GM12878 (cell line): ENCODE measurements around the gene DPP9. TPM values are rescaled to one million over a fixed set of nuclear protein-coding genes. Genes with fewer than 3 reads are reported as not detected.

Experiments
- ASH2L ChIP-seq: fragments of 300-600, 200-600 bp; sonication (generic); IDR thresholded peaks from 2 replicates; pipeline ENCODE4 v1.6.1; 2017; ENCODE audit warnings: low read depth, mild to moderate bottlenecking, borderline replicate concordance
- BHLHE40 ChIP-seq, 2 experiments: fragments of 450-650 bp in 1 of 2; IDR thresholded peaks; 2 replicates each; pipeline ENCODE4 v1.6.1; 2011 to 2017; ENCODE audit warnings: low read depth in 2 of 2, borderline replicate concordance in 1 of 2, improper control_type of control experiment in 1 of 2, low read length in 1 of 2, mild to moderate bottlenecking in 1 of 2
- BMI1 ChIP-seq: fragments of 450-650 bp; IDR thresholded peaks from 2 replicates; pipeline ENCODE4 v1.6.1; 2016; ENCODE audit warnings: mild to moderate bottlenecking, moderate library complexity, borderline replicate concordance
- CHD2 ChIP-seq: IDR thresholded peaks from 2 replicates; pipeline ENCODE4 v1.6.1; 2011; ENCODE audit warnings: low read depth, low read length, improper control_type of control experiment, borderline replicate concordance
- GABPA ChIP-seq: IDR thresholded peaks from 2 replicates; pipeline ENCODE4 v1.6.1; 2014; ENCODE audit warnings: antibody characterized with exemption, low read depth, mild to moderate bottlenecking, inconsistent platforms
- HDAC2 ChIP-seq: fragments of 200-600 bp; sonication (generic); IDR thresholded peaks from 2 replicates; pipeline ENCODE4 v1.6.1; 2017
- NFIC ChIP-seq: IDR thresholded peaks from 2 replicates; pipeline ENCODE4 v1.6.1; 2012; ENCODE audit warnings: low read depth, mild to moderate bottlenecking, inconsistent platforms, low read length, moderate library complexity
- NFYB ChIP-seq: IDR thresholded peaks from 2 replicates; pipeline ENCODE4 v1.6.1; 2011; ENCODE audit warnings: low read depth, mild to moderate bottlenecking, low read length, improper control_type of control experiment, moderate library complexity; ENCODE audit not compliant: insufficient read depth
- NR2C2 ChIP-seq: IDR thresholded peaks from 2 replicates; pipeline ENCODE4 v1.6.1; 2011; ENCODE audit warnings: borderline replicate concordance, low read depth; ENCODE audit not compliant: control insufficient read depth, insufficient read length
- ZNF217 ChIP-seq: fragments of 450-650 bp; IDR thresholded peaks from 2 replicates; pipeline ENCODE4 v1.6.1; 2017; ENCODE audit warnings: antibody characterized with exemption, mild to moderate bottlenecking
- ZNF384 ChIP-seq: IDR thresholded peaks from 2 replicates; pipeline ENCODE4 v1.6.1; 2012; ENCODE audit warnings: low read depth, mild to moderate bottlenecking, low read length, improper control_type of control experiment, borderline replicate concordance
- polyA plus RNA-seq, 11 experiments: library from polyadenylated mRNA; depleted of rRNA in 4 of 11; unstranded in 6 of 11; stranded (reverse) in 5 of 11; fragments of >200 nt; fragmentation: Nextera tagmentation in 4 of 11; fragmentation: Illumina TruSeq in 1 of 11; extraction: Ambion mirVana in 4 of 11; extraction: Trizol in 1 of 11; gene quantifications; 1 replicate in 1 of 11; 2 replicates in 10 of 11; pipeline versions ENCODE4 v1.2.1 to v1.2.3, GENCODE V29; 2011 to 2016; ENCODE audit warnings: inconsistent platforms in 2 of 11, missing spikeins in 2 of 11, low read depth in 1 of 11
- total RNA-seq, 4 experiments: library from RNA; depleted of rRNA in 3 of 4; stranded (reverse); fragments of >200 nt in 3 of 4; fragmentation: Illumina TruSeq in 1 of 4; extraction: Trizol in 1 of 4; gene quantifications; 2 replicates each; pipeline versions ENCODE4 v1.2.1 to v1.2.3, GENCODE V29; 2013 to 2021
- TF ChIP-seq, protein P1 (sequence below), 3 experiments: IDR thresholded peaks in 2 of 3; conservative IDR thresholded peaks in 1 of 3; 2 replicates each; pipeline ENCODE4 v1.5.1; 2011; ENCODE audit warnings: low read depth in 3 of 3, low read length in 3 of 3, mild to moderate bottlenecking in 3 of 3, control low read depth in 2 of 3, moderate library complexity in 2 of 3, inconsistent platforms in 1 of 3, mixed read lengths in 1 of 3; ENCODE audit not compliant: control insufficient read depth in 2 of 3, insufficient read depth in 1 of 3; ENCODE audit errors: extremely low read depth in 1 of 3
- TF ChIP-seq, protein P2 (sequence below): IDR thresholded peaks from 2 replicates; pipeline ENCODE4 v1.6.1; 2011; ENCODE audit warnings: borderline replicate concordance, low read depth, mild to moderate bottlenecking, moderate library complexity, low read length; ENCODE audit not compliant: insufficient read depth, poor library complexity, severe bottlenecking
- TF ChIP-seq, protein P3 (sequence below): IDR thresholded peaks from 2 replicates; pipeline ENCODE4 v1.6.1; 2012; ENCODE audit warnings: low read depth, low read length, improper control_type of control experiment
- TF ChIP-seq, protein P4 (sequence below): fragments of 150-350 bp; IDR thresholded peaks from 2 replicates; pipeline ENCODE4 v1.6.1; 2014; ENCODE audit warnings: mild to moderate bottlenecking, low read depth, low read length
- TF ChIP-seq, protein P5 (sequence below): fragments of 450-650 bp; IDR thresholded peaks from 2 replicates; pipeline ENCODE4 v1.6.1; 2017; ENCODE audit warnings: antibody characterized with exemption, mild to moderate bottlenecking, moderate library complexity

DPP9 gene
- total and polyA plus RNA-seq, 10 of the 15 experiments (the other 5 are each of a cell fraction or from before 2014, with no cell fraction given) = 0.64 to 58.6 (median 27.6) TPM

DNA sequence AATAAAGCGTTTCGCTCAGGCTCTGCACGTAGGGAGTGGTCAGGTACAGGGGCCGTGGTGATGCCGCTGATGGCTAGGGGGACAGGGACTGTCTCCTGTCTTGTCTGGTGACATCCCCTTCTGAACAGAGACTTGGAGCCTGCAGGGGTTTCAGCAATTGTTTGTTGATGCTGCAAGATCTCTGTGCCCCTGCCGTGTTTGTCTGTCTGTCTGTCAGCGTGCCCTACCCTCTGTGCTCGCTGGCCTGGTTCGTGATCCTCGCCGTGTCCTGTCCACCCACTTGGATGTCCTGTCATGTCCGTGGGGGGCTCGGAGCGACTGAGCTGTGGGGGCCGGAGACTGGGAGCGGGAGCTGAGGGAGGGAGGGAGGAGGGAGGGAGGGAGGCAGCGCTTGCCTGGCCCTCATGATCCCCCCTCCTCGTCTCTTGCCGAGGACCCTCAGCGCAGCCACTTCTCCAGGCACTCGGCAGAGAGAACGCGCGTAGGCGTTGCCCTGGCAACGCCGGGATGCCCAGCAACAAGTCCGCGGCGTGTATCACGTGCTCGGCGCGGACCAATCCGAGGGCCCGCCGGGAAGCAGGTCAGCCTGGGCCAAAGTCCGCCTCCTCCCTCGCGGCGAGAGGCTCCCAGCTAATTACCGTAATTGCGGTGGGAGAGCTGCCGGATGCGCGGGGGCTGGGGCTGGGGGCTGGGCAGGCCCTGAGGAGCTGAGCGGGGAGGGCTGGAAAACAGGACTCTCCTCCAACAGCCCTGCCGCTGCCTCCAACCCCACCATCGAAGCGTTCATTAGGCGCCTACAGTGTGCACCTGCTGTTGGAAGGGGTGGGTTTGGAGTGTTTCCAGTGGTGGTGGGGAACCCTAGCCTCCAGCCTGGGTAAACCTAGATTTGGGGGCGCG is 36.0 kb upstream of the DPP9 start (continued):
- TF ChIP-seq, protein P1, sequence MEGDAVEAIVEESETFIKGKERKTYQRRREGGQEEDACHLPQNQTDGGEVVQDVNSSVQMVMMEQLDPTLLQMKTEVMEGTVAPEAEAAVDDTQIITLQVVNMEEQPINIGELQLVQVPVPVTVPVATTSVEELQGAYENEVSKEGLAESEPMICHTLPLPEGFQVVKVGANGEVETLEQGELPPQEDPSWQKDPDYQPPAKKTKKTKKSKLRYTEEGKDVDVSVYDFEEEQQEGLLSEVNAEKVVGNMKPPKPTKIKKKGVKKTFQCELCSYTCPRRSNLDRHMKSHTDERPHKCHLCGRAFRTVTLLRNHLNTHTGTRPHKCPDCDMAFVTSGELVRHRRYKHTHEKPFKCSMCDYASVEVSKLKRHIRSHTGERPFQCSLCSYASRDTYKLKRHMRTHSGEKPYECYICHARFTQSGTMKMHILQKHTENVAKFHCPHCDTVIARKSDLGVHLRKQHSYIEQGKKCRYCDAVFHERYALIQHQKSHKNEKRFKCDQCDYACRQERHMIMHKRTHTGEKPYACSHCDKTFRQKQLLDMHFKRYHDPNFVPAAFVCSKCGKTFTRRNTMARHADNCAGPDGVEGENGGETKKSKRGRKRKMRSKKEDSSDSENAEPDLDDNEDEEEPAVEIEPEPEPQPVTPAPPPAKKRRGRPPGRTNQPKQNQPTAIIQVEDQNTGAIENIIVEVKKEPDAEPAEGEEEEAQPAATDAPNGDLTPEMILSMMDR (IDR thresholded peaks at IDR 0.05 in 2 of 3, conservative IDR thresholded peaks at IDR 0.05 in 1 of 3; ENCODE audit: control insufficient read depth in 2 of 3, extremely low read depth in 1 of 3, insufficient read depth in 1 of 3, low read depth in 3 of 3, low read length in 3 of 3) = no peak
- peak; percentile 98 for TF ChIP-seq BMI1
- peak; percentile 48 to 86; a peak in 2 of 4 replicates for TF ChIP-seq BHLHE40 (IDR thresholded peaks at IDR 0.05; ENCODE audit: borderline replicate concordance in 1 of 2, low read depth in 2 of 2, low read length in 1 of 2)
- TF ChIP-seq ASH2L = no peak
- TF ChIP-seq HDAC2 = no peak
- TF ChIP-seq, protein P2, sequence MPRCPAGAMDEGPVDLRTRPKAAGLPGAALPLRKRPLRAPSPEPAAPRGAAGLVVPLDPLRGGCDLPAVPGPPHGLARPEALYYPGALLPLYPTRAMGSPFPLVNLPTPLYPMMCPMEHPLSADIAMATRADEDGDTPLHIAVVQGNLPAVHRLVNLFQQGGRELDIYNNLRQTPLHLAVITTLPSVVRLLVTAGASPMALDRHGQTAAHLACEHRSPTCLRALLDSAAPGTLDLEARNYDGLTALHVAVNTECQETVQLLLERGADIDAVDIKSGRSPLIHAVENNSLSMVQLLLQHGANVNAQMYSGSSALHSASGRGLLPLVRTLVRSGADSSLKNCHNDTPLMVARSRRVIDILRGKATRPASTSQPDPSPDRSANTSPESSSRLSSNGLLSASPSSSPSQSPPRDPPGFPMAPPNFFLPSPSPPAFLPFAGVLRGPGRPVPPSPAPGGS = no peak
- TF ChIP-seq ZNF217 = no peak
- TF ChIP-seq NR2C2 = no peak
- TF ChIP-seq NFYB = peak; percentile 79
- TF ChIP-seq, protein P3, sequence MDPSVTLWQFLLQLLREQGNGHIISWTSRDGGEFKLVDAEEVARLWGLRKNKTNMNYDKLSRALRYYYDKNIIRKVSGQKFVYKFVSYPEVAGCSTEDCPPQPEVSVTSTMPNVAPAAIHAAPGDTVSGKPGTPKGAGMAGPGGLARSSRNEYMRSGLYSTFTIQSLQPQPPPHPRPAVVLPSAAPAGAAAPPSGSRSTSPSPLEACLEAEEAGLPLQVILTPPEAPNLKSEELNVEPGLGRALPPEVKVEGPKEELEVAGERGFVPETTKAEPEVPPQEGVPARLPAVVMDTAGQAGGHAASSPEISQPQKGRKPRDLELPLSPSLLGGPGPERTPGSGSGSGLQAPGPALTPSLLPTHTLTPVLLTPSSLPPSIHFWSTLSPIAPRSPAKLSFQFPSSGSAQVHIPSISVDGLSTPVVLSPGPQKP = no peak
- no peak for TF ChIP-seq NFIC
- TF ChIP-seq ZNF384 = no peak
- TF ChIP-seq CHD2 = peak; percentile 92
- TF ChIP-seq, protein P4, sequence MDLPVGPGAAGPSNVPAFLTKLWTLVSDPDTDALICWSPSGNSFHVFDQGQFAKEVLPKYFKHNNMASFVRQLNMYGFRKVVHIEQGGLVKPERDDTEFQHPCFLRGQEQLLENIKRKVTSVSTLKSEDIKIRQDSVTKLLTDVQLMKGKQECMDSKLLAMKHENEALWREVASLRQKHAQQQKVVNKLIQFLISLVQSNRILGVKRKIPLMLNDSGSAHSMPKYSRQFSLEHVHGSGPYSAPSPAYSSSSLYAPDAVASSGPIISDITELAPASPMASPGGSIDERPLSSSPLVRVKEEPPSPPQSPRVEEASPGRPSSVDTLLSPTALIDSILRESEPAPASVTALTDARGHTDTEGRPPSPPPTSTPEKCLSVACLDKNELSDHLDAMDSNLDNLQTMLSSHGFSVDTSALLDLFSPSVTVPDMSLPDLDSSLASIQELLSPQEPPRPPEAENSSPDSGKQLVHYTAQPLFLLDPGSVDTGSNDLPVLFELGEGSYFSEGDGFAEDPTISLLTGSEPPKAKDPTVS = no peak
- TF ChIP-seq, protein P5, sequence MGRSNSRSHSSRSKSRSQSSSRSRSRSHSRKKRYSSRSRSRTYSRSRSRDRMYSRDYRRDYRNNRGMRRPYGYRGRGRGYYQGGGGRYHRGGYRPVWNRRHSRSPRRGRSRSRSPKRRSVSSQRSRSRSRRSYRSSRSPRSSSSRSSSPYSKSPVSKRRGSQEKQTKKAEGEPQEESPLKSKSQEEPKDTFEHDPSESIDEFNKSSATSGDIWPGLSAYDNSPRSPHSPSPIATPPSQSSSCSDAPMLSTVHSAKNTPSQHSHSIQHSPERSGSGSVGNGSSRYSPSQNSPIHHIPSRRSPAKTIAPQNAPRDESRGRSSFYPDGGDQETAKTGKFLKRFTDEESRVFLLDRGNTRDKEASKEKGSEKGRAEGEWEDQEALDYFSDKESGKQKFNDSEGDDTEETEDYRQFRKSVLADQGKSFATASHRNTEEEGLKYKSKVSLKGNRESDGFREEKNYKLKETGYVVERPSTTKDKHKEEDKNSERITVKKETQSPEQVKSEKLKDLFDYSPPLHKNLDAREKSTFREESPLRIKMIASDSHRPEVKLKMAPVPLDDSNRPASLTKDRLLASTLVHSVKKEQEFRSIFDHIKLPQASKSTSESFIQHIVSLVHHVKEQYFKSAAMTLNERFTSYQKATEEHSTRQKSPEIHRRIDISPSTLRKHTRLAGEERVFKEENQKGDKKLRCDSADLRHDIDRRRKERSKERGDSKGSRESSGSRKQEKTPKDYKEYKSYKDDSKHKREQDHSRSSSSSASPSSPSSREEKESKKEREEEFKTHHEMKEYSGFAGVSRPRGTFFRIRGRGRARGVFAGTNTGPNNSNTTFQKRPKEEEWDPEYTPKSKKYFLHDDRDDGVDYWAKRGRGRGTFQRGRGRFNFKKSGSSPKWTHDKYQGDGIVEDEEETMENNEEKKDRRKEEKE = no peak
- TF ChIP-seq GABPA = no peak
